ENCODE results near the gene SLC2A4RG.
A peak's percentile ranks its signal among the peaks of the same experiment; 100 is the strongest.

SLC2A4RG gene, protein sequence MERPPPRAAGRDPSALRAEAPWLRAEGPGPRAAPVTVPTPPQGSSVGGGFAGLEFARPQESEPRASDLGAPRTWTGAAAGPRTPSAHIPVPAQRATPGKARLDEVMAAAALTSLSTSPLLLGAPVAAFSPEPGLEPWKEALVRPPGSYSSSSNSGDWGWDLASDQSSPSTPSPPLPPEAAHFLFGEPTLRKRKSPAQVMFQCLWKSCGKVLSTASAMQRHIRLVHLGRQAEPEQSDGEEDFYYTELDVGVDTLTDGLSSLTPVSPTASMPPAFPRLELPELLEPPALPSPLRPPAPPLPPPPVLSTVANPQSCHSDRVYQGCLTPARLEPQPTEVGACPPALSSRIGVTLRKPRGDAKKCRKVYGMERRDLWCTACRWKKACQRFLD

DNA sequence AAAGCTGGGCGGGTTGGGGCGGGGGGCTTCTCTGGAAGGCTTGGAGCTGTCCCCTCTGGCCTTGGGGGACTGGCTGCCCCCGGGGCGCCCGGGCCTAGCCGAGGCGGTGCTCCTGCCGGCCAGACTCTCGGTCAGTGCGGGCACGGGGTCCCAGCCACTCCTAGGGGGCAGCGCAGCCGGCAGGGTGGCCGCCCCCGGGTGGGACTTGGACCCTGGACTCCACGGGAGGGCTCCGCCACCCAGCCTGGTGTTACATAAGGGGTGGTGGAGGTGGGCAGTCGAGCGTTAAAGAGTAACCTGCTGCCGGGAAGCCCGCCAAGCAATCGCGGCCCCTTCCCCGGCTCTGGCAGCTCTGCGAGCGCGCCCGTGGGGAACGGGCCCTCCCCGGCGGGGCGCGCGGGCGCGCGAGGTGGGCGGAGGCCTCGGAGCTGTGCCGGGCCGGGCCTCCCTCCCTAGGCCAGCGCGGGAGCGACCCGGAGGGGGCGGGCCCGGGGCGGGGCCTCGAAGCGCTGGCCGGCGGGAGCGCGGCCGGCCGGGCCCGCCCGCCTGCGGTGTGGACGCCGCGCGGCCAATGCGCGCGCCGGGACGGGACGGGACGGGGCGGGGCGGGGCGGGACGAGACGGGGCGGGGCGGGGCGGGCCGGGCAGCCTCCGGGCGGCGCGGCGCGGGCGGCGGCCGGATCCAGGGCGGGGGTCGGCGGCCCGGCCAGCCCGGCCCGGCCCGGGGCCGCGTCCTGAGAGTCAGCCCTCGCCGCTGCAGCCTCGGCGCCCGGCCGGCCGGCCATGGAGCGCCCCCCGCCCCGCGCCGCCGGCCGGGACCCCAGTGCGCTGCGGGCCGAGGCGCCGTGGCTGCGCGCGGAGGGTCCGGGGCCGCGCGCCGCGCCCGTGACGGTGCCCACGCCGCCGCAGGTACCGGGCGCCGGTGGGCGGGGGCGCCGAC is at the start of gene SLC2A4RG:
Gene SLC2A4RG, plus strand, starts transcription at position 647 of the 940 bp plus-strand sequence. Its CDS starts 137 bp downstream, at position 784.
- peak in 1 of 3 experiments; percentile 71 for DNase-seq (ENCODE audit: low read depth in 3 of 3)

DNA sequence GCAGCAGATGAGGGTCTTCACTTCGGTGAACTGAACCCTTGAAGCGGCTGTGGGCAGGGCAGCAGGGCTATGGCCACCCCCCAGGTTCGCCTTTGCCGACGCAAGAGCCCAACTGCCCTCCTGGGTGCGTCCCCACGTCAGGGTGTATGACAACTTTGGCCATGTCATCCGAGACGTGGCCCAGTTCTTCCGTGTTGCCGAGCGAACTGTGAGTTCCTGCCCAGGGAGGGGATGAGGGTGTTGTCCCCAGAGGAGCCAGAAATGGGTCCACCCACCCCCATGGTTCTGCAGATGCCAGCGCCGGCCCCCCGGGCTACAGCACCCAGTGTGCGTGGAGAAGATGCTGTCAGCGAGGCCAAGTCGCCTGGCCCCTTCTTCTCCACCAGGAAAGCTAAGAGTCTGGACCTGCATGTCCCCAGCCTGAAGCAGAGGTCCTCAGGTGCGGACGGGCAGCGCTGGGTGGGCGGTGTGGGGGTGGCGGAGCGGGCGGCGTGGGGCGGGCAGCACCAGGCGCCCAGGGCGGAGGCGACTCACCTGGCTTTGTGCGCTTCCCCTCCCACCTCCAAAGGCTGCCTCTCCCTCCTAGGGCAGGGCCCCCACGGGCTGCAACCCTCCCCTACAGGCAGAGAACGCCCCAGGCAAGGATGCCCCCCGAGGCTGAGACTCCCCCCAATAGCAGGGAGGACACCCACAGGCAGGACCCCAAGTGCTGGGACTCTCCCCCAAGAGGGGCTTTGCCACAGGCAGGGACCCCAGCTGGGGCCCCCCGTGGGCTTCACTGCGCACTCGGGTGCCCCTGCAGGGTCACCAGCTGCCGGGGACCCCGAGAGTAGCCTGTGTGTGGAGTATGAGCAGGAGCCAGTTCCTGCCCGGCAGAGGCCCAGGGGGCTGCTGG is 49.3 kb upstream of the SLC2A4RG start:
- DNase-seq (ENCODE audit: low read depth in 3 of 3) = no peak

- DNase-seq (ENCODE audit: low read depth in 3 of 3) = no peak
These were observed 48.5 kb upstream of the SLC2A4RG start for GRCh38 chr20:63690898-63691710.

DNA sequence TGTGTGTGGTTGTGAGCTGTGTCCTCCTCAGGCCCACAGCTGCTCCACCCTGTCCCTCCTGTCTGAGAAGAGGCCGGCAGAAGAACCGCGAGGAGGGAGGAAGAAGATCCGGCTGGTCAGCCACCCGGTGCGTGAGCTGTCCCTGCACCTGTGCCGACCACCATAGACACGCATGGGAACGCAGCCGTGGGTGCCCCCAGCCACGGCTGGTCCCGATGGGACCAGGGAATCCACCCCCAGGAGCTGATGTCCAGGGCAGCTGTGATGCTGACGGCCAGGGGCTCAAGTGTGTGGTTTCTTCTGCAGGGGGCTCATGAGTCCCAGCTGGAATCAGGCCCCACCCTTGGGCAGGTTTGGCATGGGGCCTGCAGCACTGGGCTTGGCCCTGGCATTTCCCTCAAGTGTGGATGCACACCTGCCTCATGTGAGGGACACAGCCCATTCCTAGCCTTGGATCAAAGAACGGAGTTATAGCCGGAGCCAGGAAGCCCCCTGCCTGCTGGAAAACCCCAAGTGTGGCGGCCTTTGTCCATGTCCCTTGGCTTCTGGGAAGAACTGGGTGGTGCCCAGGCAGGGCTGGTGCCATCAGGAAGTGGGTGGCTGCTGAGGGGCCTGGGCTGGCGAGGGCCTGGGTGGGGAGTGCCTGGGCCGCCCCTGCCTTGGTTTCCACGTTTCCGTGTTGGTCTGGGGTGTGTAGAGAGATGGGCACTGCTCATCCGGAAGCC is 47.7 kb upstream of the SLC2A4RG start:
- DNase-seq (ENCODE audit: low read depth in 3 of 3) = no peak

DNA sequence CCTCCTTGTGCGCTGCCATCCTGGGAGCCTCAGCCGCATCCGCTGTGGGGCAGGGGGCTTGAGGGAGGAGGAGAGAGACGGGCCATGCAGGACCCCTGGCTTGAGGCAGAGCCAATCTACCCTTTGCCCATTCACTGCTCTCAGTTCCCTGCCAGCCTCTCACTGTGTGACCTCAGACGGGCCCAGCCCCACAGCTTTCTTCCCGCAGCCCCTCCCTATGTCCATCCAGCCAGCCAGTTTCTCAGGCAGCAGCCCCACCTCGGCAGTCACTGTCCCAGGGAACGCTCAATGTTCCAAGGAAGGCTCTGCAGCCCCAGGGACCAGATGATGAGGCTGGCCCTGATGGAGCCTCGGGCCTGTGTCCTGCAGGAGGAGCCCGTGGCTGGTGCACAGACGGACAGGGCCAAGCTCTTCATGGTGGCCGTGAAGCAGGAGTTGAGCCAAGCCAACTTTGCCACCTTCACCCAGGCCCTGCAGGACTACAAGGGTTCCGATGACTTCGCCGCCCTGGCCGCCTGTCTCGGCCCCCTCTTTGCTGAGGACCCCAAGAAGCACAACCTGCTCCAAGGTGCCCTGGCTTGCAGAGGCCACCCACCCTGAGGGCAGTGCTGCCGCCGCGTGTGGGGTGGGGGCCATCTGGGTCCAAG is 47.0 kb upstream of the SLC2A4RG start:
- no peak for DNase-seq (ENCODE audit: low read depth in 3 of 3)

DNA sequence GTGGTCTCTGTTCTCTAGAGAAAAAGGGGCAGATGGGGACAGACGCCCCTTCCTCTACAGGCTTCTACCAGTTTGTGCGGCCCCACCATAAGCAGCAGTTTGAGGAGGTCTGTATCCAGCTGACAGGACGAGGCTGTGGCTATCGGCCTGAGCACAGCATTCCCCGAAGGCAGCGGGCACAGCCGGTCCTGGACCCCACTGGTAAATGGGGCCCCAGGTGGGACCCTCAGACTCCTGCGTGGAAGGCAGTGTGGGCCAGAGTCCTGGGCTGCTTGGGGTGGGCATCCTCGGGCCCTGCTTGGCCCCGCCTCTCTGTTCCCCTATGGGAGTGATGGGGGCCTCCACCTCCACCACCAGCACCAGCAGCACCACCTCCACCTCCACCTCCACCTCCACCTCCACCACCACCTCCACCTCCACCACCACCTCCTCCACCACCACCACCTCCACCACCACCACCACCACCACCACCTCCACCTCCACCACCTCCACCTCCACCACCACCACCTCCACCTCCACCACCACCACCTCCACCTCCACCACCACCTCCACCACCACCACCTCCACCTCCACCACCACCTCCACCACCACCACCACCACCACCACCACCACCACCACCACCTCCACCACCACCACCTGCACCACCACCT is 46.4 kb upstream of the SLC2A4RG start:
- DNase-seq (ENCODE audit: low read depth in 3 of 3) = no peak

GRCh38 chr20:63693733-63694583 is 45.6 kb upstream of the SLC2A4RG start:
- no peak for DNase-seq (ENCODE audit: low read depth in 3 of 3)

GRCh38 chr20:63694584-63695423 is 44.8 kb upstream of the SLC2A4RG start:
- DNase-seq (ENCODE audit: low read depth in 3 of 3) = no peak

DNA sequence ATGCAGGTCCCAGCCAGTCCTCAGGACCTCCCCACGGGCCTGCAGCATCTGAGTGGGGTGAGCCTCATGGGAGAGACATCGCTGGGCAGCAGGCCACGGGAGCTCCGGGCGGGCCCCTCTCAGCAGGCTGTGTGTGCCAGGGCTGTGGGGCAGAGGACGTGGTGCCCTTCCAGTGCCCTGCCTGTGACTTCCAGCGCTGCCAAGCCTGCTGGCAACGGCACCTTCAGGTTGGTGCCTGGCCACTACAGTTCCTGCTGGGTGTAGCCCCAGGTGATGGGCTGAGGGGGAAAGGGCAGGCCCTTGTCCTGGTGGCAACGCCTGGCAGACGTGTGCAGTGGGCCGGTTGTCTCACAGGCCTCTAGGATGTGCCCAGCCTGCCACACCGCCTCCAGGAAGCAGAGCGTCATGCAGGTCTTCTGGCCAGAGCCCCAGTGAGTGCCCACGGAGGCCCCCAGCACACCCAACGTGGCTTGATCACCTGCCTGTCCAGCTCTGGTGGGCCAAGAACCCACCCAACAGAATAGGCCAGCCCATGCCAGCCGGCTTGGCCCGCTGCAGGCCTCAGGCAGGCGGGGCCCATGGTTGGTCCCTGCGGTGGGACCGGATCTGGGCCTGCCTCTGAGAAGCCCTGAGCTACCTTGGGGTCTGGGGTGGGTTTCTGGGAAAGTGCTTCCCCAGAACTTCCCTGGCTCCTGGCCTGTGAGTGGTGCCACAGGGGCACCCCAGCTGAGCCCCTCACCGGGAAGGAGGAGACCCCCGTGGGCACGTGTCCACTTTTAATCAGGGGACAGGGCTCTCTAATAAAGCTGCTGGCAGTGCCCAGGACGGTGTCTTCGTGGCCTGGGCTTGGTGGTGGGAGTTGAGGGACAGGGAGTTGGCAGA is 43.9 kb upstream of the SLC2A4RG start:
- DNase-seq (ENCODE audit: low read depth in 3 of 3) = no peak

GRCh38 chr20:63696306-63696627 is 43.3 kb upstream of the SLC2A4RG start:
- DNase-seq (ENCODE audit: low read depth in 3 of 3) = no peak

DNA sequence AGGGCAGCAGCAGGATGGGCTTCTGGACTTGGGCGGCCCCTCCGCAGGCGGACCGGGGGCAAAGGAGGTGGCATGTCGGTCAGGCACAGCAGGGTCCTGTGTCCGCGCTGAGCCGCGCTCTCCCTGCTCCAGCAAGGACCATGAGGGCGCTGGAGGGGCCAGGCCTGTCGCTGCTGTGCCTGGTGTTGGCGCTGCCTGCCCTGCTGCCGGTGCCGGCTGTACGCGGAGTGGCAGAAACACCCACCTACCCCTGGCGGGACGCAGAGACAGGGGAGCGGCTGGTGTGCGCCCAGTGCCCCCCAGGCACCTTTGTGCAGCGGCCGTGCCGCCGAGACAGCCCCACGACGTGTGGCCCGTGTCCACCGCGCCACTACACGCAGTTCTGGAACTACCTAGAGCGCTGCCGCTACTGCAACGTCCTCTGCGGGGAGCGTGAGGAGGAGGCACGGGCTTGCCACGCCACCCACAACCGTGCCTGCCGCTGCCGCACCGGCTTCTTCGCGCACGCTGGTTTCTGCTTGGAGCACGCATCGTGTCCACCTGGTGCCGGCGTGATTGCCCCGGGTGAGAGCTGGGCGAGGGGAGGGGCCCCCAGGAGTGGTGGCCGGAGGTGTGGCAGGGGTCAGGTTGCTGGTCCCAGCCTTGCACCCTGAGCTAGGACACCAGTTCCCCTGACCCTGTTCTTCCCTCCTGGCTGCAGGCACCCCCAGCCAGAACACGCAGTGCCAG is 42.8 kb upstream of the SLC2A4RG start, which contains the start of gene TNFRSF6B:
Gene TNFRSF6B, plus strand, starts transcription at position 25 of the 729 bp plus-strand sequence. Its CDS starts 116 bp downstream, at position 141.
- no peak for DNase-seq (ENCODE audit: low read depth in 3 of 3)

GRCh38 chr20:63697357-63697867 is 42.2 kb upstream of the SLC2A4RG start:
- DNase-seq (ENCODE audit: low read depth in 3 of 3) = no peak

DNA sequence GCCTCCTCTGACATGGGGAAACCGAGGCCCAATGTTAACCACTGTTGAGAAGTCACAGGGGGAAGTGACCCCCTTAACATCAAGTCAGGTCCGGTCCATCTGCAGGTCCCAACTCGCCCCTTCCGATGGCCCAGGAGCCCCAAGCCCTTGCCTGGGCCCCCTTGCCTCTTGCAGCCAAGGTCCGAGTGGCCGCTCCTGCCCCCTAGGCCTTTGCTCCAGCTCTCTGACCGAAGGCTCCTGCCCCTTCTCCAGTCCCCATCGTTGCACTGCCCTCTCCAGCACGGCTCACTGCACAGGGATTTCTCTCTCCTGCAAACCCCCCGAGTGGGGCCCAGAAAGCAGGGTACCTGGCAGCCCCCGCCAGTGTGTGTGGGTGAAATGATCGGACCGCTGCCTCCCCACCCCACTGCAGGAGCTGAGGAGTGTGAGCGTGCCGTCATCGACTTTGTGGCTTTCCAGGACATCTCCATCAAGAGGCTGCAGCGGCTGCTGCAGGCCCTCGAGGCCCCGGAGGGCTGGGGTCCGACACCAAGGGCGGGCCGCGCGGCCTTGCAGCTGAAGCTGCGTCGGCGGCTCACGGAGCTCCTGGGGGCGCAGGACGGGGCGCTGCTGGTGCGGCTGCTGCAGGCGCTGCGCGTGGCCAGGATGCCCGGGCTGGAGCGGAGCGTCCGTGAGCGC is 41.6 kb upstream of the SLC2A4RG start:
- DNase-seq (ENCODE audit: low read depth in 3 of 3) = no peak

- DNase-seq (ENCODE audit: low read depth in 3 of 3) = peak; percentile 26 to 70 (median 39)
These were observed 40.7 kb upstream of the SLC2A4RG start for GRCh38 chr20:63698739-63699465.

Data from stimulated activated CD4-positive, alpha-beta T cell treated with anti-CD3 and anti-CD28 coated beads, TNF-alpha, amount 100 ng/mL, for 24 hours (primary cell).